ENCODE data around the gene CACNG4. TPM values are rescaled to one million over a fixed set of nuclear protein-coding genes. Genes with fewer than 3 reads are reported as not detected.

CACNG4 gene
- polyA plus RNA-seq, 3 donors, result not detected

- H3K9ac ChIP-seq (ENCODE audit: insufficient read depth, low read length, poor library complexity, severe bottlenecking), result no peak overlapping the region
- intact Hi-C loops (cut with micrococcal nuclease), result no loop called here
- Mint-ChIP-seq H3K4me1 (peaks cover 8% of the 10 kb centered on the region), H3K4me3 (peak overlapping the region in 1 of 2 donors; percentile 85), H3K27ac (peak overlapping the region in 1 of 7 donors; percentile 70), H3K27me3 (ENCODE audit: low read depth in 3 of 3) (peaks cover 52 to 59% (median 59%) of the 10 kb centered on the region in 3 donors), H3K36me3 (no peaks in the 10 kb centered on the region), H3K9me3 (peaks cover 0 to 14% (median 8%) of the 10 kb centered on the region in 7 donors)
- H3K9me3 ChIP-seq (replicated peaks in 1 of 2; ENCODE audit: control insufficient read depth in 1 of 2, insufficient read depth in 1 of 2, low read length in 2 of 2), result peaks cover 0 to 18% of the 10 kb centered on the region in 2 donors
- H3K27me3 ChIP-seq (ENCODE audit: control insufficient read depth in 2 of 2, insufficient read depth in 2 of 2, low read length in 2 of 2), result peaks cover 28 to 48% of the 10 kb centered on the region in 2 donors
- H3K4me1 ChIP-seq (ENCODE audit: control insufficient read depth in 1 of 2, insufficient read depth in 2 of 2, low read length in 2 of 2), result peaks cover 0 to 6% of the 10 kb centered on the region in 2 donors
- no peak overlapping the region for H3K4me2 ChIP-seq (replicated peaks; ENCODE audit: extremely low read depth, low read length, poor library complexity, severe bottlenecking)
- H4K20me1 ChIP-seq (ENCODE audit: insufficient read depth, low read length), result no peaks in the 10 kb centered on the region
- WGBS (ENCODE audit: insufficient coverage), result 91% methylated on average over 8 of the region's 10 CpGs
- H3K36me3 ChIP-seq (replicated peaks in 1 of 2; ENCODE audit: control insufficient read depth in 1 of 2, insufficient read depth in 2 of 2, low read length in 2 of 2), result no peaks in the 10 kb centered on the region
- H3K4me3 ChIP-seq (replicated peaks in 1 of 3; ENCODE audit: low read depth in 2 of 3, low read length in 3 of 3), result no peak overlapping the region
- H3K27ac ChIP-seq (ENCODE audit: low read depth in 1 of 2, low read length in 2 of 2), result no peak overlapping the region
- H2AFZ ChIP-seq (ENCODE audit: insufficient read depth, low read depth, low read length, poor library complexity, severe bottlenecking), result no peak overlapping the region
- no peak for DNase-seq
- no peaks in the 10 kb centered on the region for H3K79me2 ChIP-seq (ENCODE audit: insufficient read depth, low read length)
- TF ChIP-seq CTCF (IDR thresholded peaks at IDR 0.05), result no peak
These were observed 3.5 kb downstream of the CACNG4 start for GRCh38 chr17:66967837-66968543.

- Histone ChIP-seq H3K27ac (ENCODE audit: low read depth in 1 of 2, low read length in 2 of 2) (no peak overlapping the region), H3K79me2 (ENCODE audit: insufficient read depth, low read length) (no peaks in the 10 kb centered on the region), H3K9ac (ENCODE audit: insufficient read depth, low read length, poor library complexity, severe bottlenecking) (no peak overlapping the region), H2AFZ (ENCODE audit: insufficient read depth, low read depth, low read length, poor library complexity, severe bottlenecking) (no peak overlapping the region), H4K20me1 (ENCODE audit: insufficient read depth, low read length) (no peaks in the 10 kb centered on the region), H3K36me3 (replicated peaks in 1 of 2; ENCODE audit: control insufficient read depth in 1 of 2, insufficient read depth in 2 of 2, low read length in 2 of 2) (no peaks in the 10 kb centered on the region), H3K27me3 (ENCODE audit: control insufficient read depth in 2 of 2, insufficient read depth in 2 of 2, low read length in 2 of 2) (peaks cover 21 to 38% of the 10 kb centered on the region in 2 donors), H3K4me2 (replicated peaks; ENCODE audit: extremely low read depth, low read length, poor library complexity, severe bottlenecking) (no peak overlapping the region), H3K4me3 (replicated peaks in 1 of 3; ENCODE audit: low read depth in 2 of 3, low read length in 3 of 3) (no peak overlapping the region), H3K4me1 (ENCODE audit: control insufficient read depth in 1 of 2, insufficient read depth in 2 of 2, low read length in 2 of 2) (peaks cover 0 to 6% of the 10 kb centered on the region in 2 donors), H3K9me3 (replicated peaks in 1 of 2; ENCODE audit: control insufficient read depth in 1 of 2, insufficient read depth in 1 of 2, low read length in 2 of 2) (peaks cover 0 to 10% of the 10 kb centered on the region in 2 donors)
- no peak for DNase-seq
- Mint-ChIP-seq H3K4me1 (peaks cover 8% of the 10 kb centered on the region), H3K9me3 (peaks cover 0 to 14% (median 7%) of the 10 kb centered on the region in 7 donors), H3K36me3 (no peaks in the 10 kb centered on the region), H3K27me3 (ENCODE audit: low read depth in 3 of 3) (peaks cover 43 to 51% (median 50%) of the 10 kb centered on the region in 3 donors), H3K27ac (no peak overlapping the region), H3K4me3 (peak overlapping the region in 1 of 2 donors; percentile 59)
- TF ChIP-seq CTCF (IDR thresholded peaks at IDR 0.05), result no peak
- intact Hi-C loops (cut with micrococcal nuclease), result no loop called here
- 71% methylated on average over 1 of the region's 4 CpGs for WGBS (ENCODE audit: insufficient coverage)
These were observed 4.4 kb downstream of the CACNG4 start for GRCh38 chr17:66968916-66969315.

Data from CD14-positive monocyte (primary cell).